HEK293T (cell line): ENCODE measurements around the gene CDC42BPG.

Source experiments
- CTCF ChIA-PET: fragments of 350-600 bp; formaldehyde crosslinking; extraction: SDS; loops from one replicate; lab custom pipeline; 2021; ENCODE audit warnings: antibody characterized with exemption, inconsistent platforms; lab: Yijun Ruan, JAX
- POLR2A ChIA-PET: fragments of 350-600 bp; formaldehyde crosslinking; extraction: SDS; loops from one replicate; lab custom pipeline; 2020; ENCODE audit warnings: antibody characterized with exemption, inconsistent platforms; lab: Yijun Ruan, JAX
- DNase-seq: peaks from one replicate; pipeline ENCODE4 v3.0.0; 2012; ENCODE audit warnings: mixed read lengths; ENCODE audit errors: extremely low spot score
- ARNT ChIP-seq: fragments of 450-650 bp; IDR thresholded peaks from 2 replicates; pipeline ENCODE4 v1.6.1; 2017; ENCODE audit warnings: mild to moderate bottlenecking
- BHLHE40 ChIP-seq: fragments of 450-650 bp; IDR thresholded peaks from 2 replicates; pipeline ENCODE4 v1.6.1; 2016; ENCODE audit warnings: mild to moderate bottlenecking, moderate library complexity, borderline replicate concordance
- CTBP1 ChIP-seq: fragments of 450-650 bp; IDR thresholded peaks from 2 replicates; pipeline ENCODE4 v1.6.1; 2016; ENCODE audit warnings: borderline replicate concordance
- ELF4 ChIP-seq: fragments of 450-650 bp; IDR thresholded peaks from 2 replicates; pipeline ENCODE4 v1.6.1; 2017; ENCODE audit warnings: antibody characterized with exemption
- FOXA1 ChIP-seq: fragments of 450-650 bp; IDR thresholded peaks from 2 replicates; pipeline ENCODE4 v1.6.1; 2016; ENCODE audit warnings: mild to moderate bottlenecking
- FOXK2 ChIP-seq: fragments of 450-650 bp; IDR thresholded peaks from 2 replicates; pipeline ENCODE4 v1.6.1; 2016; ENCODE audit warnings: mild to moderate bottlenecking
- FOXM1 ChIP-seq: fragments of 450-650 bp; IDR thresholded peaks from 2 replicates; pipeline ENCODE4 v1.6.1; 2017; ENCODE audit warnings: mild to moderate bottlenecking, borderline replicate concordance
- HDGF ChIP-seq: fragments of 450-650 bp; IDR thresholded peaks from 2 replicates; pipeline ENCODE4 v1.6.1; 2017; ENCODE audit warnings: antibody characterized with exemption, borderline replicate concordance
- L3MBTL2 ChIP-seq: fragments of 450-650 bp; conservative IDR thresholded peaks from 2 replicates; pipeline ENCODE4 v1.6.1; 2016; ENCODE audit warnings: mild to moderate bottlenecking
- LEF1 ChIP-seq: fragments of 450-650 bp; IDR thresholded peaks from 2 replicates; pipeline ENCODE4 v1.6.1; 2017; ENCODE audit warnings: mild to moderate bottlenecking, borderline replicate concordance
- NFRKB ChIP-seq: fragments of 450-650 bp; IDR thresholded peaks from 2 replicates; pipeline ENCODE4 v1.6.1; 2016; ENCODE audit warnings: mild to moderate bottlenecking, moderate library complexity
- SP1 ChIP-seq: fragments of 450-650 bp; IDR thresholded peaks from 2 replicates; pipeline ENCODE4 v1.6.1; 2017
- SUZ12 ChIP-seq: fragments of 450-650 bp; IDR thresholded peaks from 2 replicates; pipeline ENCODE4 v1.6.1; 2016; ENCODE audit warnings: mild to moderate bottlenecking
- TARDBP ChIP-seq: fragments of 450-650 bp; IDR thresholded peaks from 2 replicates; pipeline ENCODE4 v1.6.1; 2016
- ZNF384 ChIP-seq: fragments of 450-650 bp; IDR thresholded peaks from 2 replicates; pipeline ENCODE4 v1.6.1; 2016
- TF ChIP-seq, protein P1 (sequence below): fragments of 450-650 bp; IDR thresholded peaks from 2 replicates; pipeline ENCODE4 v1.6.1; 2016

The CDC42BPG gene

DNA sequence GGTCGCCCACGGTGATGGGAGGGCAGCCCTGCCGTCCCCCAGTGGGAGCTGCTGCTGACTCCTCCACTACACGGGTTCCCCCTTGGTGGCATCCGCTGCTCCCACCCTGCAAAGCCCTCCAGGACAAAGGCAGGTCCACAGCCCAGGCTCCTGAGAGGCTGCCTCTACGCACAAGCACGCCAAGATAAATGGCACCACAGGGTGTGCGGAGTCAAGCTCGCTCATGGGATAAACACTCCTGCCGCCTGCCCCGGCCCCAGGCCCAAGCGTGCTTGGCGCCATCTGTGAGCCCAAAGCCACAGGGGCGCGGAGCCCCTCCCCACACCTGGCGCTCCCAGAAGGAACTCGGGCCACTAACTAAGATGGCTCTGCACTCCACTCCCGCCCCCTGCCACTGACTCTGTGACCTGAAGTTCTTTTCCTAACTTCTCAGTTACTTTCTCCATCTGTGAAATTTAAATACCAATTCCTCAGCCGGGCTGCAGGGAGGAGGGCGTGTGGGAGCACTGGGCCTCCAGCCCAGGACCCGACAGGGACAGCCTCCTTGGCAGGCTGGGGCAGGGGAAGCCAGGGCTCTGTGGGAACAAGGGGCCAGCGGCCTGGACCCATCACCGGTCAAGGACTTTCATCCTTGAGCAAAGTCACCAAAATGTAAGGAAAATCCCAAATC is 19.1 kb upstream of the CDC42BPG start:
- DNase-seq: no peak
- CTCF ChIA-PET: interaction anchor here (1.1 to 1.9 kb wide), 4 partner anchors 8 to 24 kb away, joined by 3 to 4 read pairs (median 4); partner anchors contain the start of gene EHD1
- POLR2A ChIA-PET: interaction anchor here (5.2 kb wide), 1 partner anchor 13 kb away, joined by 26 read pairs; the partner anchor contains the start of gene EHD1
- TF ChIP-seq SUZ12: no peak
- no peak for TF ChIP-seq ARNT
- no peak for TF ChIP-seq ZNF384
- TF ChIP-seq FOXM1: no peak
- no peak for TF ChIP-seq CTBP1
- no peak for TF ChIP-seq BHLHE40
- TF ChIP-seq SP1: no peak
- no peak for TF ChIP-seq HDGF
- TF ChIP-seq TARDBP: no peak
- no peak for TF ChIP-seq L3MBTL2
- TF ChIP-seq, protein P1, sequence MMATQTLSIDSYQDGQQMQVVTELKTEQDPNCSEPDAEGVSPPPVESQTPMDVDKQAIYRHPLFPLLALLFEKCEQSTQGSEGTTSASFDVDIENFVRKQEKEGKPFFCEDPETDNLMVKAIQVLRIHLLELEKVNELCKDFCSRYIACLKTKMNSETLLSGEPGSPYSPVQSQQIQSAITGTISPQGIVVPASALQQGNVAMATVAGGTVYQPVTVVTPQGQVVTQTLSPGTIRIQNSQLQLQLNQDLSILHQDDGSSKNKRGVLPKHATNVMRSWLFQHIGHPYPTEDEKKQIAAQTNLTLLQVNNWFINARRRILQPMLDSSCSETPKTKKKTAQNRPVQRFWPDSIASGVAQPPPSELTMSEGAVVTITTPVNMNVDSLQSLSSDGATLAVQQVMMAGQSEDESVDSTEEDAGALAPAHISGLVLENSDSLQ: no peak
- no peak for TF ChIP-seq NFRKB

DNA sequence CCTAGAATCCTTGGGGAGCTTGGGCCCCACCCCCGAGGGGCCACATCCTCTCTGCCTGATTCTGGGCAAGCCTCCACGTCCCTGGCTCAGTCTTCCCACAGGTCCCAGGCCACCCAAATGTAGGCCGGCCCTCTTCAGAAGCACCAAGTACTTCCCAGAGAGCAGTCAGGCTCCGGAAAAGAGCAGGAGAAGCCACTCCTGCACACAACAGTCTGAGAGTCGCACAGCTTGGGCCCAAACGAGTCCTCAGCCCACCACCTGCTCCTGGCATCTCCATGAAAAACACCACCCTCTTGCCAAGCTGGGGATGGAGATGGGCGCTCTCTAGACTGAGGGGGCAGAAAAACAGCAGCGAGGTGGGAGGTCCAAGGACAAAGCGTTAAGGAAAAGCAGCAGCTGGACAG is 18.5 kb upstream of the CDC42BPG start:
- CTCF ChIA-PET: interaction anchor here (1.7 kb wide), 1 partner anchor 25 kb away, joined by 4 read pairs; no protein-coding TSS in a partner anchor
- TF ChIP-seq ELF4 (no peak), TARDBP (no peak), FOXA1 (no peak), FOXM1 (no peak), ZNF384 (no peak), CTBP1 (no peak), ARNT (no peak), LEF1 (no peak), HDGF (no peak), BHLHE40 (no peak), NFRKB (no peak)
- TF ChIP-seq, protein P1: no peak
- DNase-seq: no peak
- POLR2A ChIA-PET: interaction anchor here (5.2 kb wide), 1 partner anchor 14 kb away, joined by 26 read pairs; the partner anchor contains the start of gene EHD1

DNA sequence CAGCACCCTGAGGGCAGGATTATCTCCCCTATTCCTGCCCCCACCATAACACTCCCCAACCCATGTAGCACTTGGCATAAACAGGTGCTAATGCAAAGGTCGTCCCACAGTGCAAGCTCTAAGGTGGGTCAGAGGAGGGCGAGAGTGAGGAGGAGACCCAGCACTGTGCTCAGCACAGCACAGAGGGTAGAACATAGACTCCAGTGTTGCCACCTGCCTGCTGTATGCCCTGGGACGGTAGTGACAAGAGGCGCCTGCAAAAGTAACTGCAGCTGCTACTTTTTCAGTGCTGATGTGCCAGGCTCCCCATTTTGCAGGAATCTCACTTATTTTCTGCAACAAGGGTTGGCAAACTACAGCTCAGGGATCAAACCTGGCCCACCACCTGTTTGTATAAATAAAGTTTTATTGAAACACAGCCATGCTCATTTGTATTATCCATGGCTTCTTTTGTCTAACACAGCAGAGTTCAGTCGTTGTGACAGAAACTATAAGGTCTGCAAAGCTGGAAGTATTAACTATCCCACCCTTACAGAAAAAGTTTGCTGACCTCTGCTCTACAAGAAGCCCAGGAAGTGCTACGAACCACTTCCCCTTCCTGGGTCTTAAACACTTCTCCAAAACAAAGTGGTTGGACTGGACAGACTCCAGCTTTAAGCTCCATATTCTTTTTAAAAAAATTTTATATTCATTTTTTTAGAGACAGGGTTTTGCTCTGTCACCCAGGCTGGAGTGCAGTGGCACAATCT is 16.9 kb upstream of the CDC42BPG start:
- CTCF ChIA-PET: interaction anchor here (1.1 to 1.4 kb wide), 3 partner anchors 13 to 27 kb away, joined by 3 to 8 read pairs (median 3); no protein-coding TSS in a partner anchor
- POLR2A ChIA-PET: no interaction called here
- DNase-seq: no peak
- TF ChIP-seq NFRKB: no peak
- TF ChIP-seq, protein P1: no peak
- no peak for TF ChIP-seq L3MBTL2
- TF ChIP-seq LEF1: no peak
- TF ChIP-seq TARDBP: no peak
- TF ChIP-seq FOXA1: no peak
- TF ChIP-seq CTBP1: no peak
- TF ChIP-seq FOXM1: no peak
- no peak for TF ChIP-seq FOXK2
- no peak for TF ChIP-seq BHLHE40
- TF ChIP-seq SUZ12: no peak
- no peak for TF ChIP-seq SP1

DNA sequence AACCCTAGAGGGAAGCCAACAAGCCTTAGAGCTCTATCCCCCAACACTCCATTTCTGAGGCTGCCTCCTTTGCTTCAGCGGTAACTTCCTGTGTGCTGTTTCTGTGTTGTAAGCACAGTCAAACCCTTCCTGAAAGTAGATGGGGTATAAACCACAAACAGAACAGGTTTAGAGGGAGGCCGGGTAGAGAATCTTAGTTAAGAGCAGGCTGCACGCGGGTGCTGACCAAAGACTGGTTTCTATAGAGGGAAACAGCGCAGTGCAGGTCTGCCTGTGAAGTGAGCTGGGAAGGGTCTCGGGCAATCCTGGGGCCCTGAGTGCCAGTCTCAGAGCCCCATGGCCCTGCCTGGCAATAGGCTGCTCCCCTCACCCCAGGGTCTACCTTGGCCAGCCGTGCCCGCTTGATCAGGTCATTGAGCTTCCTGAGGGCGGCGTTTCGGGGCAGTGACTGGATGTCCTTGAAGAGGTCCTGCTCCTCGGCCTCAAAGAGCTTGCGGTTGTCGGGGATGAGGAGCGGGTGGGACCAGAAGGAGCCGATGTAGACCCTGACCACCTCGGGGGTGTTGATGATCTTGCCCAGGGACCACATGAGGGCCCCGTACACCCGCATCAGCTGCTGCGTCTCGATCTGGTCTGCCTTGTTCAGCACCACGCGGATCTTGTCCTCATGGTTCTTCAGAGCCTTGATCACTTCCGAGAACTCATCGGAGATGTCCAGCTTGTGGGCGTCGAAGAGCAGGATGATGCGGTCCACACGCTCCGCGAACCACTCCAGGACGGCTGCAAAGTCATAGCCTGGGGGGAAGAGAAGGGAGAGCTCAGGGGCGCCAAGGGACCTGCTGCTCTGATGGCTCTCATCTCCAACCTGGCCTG is 15.3 kb upstream of the CDC42BPG start:
- POLR2A ChIA-PET: no interaction called here
- CTCF ChIA-PET: interaction anchor here (0.5 to 1.4 kb wide), 5 partner anchors 8 to 64 kb away, joined by 3 to 4 read pairs (median 3); no protein-coding TSS in a partner anchor
- no peak for TF ChIP-seq SP1
- no peak for TF ChIP-seq TARDBP
- no peak for TF ChIP-seq NFRKB
- TF ChIP-seq CTBP1: no peak
- TF ChIP-seq FOXA1: no peak
- no peak for TF ChIP-seq SUZ12
- no peak for TF ChIP-seq ELF4
- TF ChIP-seq FOXM1: no peak
- no peak for TF ChIP-seq L3MBTL2
- TF ChIP-seq FOXK2: no peak
- no peak for TF ChIP-seq HDGF
- TF ChIP-seq BHLHE40: no peak
- no peak for DNase-seq
